ENCODE measurements around the gene NDP. TPM values are rescaled to one million over a fixed set of nuclear protein-coding genes. Genes with fewer than 3 reads are reported as not detected.
"Not testable (repeated sequence)": the region's sequence is repeated elsewhere in the genome, so short reads cannot be mapped to it uniquely, and the experiment has no call there.

NDP gene
- total RNA-seq, 1 donor from 2014 or later, result 3.6 TPM

GRCh38 chrX:43970528-43970927 is 2.7 kb downstream of the NDP start:
- no peak for DNase-seq

- no peak for DNase-seq
These were observed 3.4 kb downstream of the NDP start for GRCh38 chrX:43969504-43970501.

GRCh38 chrX:43968359-43968781 is 4.8 kb downstream of the NDP start:
- no peak for DNase-seq

GRCh38 chrX:43964936-43965335 is 8.3 kb downstream of the NDP start:
- no peak for DNase-seq

GRCh38 chrX:43963726-43964125 is 9.5 kb downstream of the NDP start:
- DNase-seq, result no peak

GRCh38 chrX:43962636-43963035 is 10.6 kb downstream of the NDP start:
- DNase-seq, result no peak

- no peak for DNase-seq
These were observed 11.5 kb downstream of the NDP start for GRCh38 chrX:43961699-43962098.

- peak; percentile 44 for DNase-seq
These were observed 14.7 kb downstream of the NDP start for GRCh38 chrX:43958529-43958928.

- no peak for DNase-seq
These were observed 17.2 kb downstream of the NDP start for GRCh38 chrX:43956034-43956433.

GRCh38 chrX:43953218-43953617 is 20.0 kb downstream of the NDP start:
- DNase-seq, result no peak

- peak; percentile 0 for DNase-seq
These were observed 23.5 kb downstream of the NDP start for GRCh38 chrX:43949669-43950068.

GRCh38 chrX:43940816-43941474 is 32.2 kb downstream of the NDP start:
- DNase-seq, result no peak

GRCh38 chrX:43939187-43939926 is 33.8 kb downstream of the NDP start:
- DNase-seq, result no peak

GRCh38 chrX:43922032-43922431 is 51.2 kb downstream of the NDP start:
- DNase-seq, result not testable (repeated sequence)

GRCh38 chrX:43910772-43911171 is 62.4 kb downstream of the NDP start:
- DNase-seq, result not testable (repeated sequence)

GRCh38 chrX:43910012-43910411 is 63.2 kb downstream of the NDP start:
- DNase-seq, result no peak

GRCh38 chrX:43909141-43909540 is 64.0 kb downstream of the NDP start:
- no peak for DNase-seq

- no peak for DNase-seq
These were observed 73.0 kb downstream of the NDP start for GRCh38 chrX:43899878-43900815.
